IgD-negative memory B cell (primary cell): ENCODE results near the gene TECPR2. TPM values are rescaled to one million over a fixed set of nuclear protein-coding genes. Genes with fewer than 3 reads are reported as not detected.
"Not testable (repeated sequence)": the region's sequence is repeated elsewhere in the genome, so short reads cannot be mapped to it uniquely, and the experiment has no call there.

Experiments
- H3K27ac Mint-ChIP-seq, 3 donors: one replicate each; pipeline ENCODE4 v1.8.0; 2020 to 2022; ENCODE audit warnings: mild to moderate bottlenecking in 3 of 3, mixed read lengths in 3 of 3, moderate library complexity in 1 of 3
- H3K27me3 Mint-ChIP-seq: one replicate; pipeline ENCODE4 v1.8.0; 2021; ENCODE audit warnings: mixed read lengths
- H3K36me3 Mint-ChIP-seq: one replicate; pipeline ENCODE4 v1.8.0; 2020; ENCODE audit warnings: mild to moderate bottlenecking, mixed read lengths
- H3K4me1 Mint-ChIP-seq, 3 donors: one replicate each; pipeline ENCODE4 v1.8.0; 2020 to 2022; ENCODE audit warnings: mixed read lengths in 3 of 3, mild to moderate bottlenecking in 1 of 3
- H3K4me3 Mint-ChIP-seq, 4 donors: one replicate each; pipeline ENCODE4 v1.8.0; 2020 to 2022; ENCODE audit warnings: mild to moderate bottlenecking in 4 of 4, mixed read lengths in 4 of 4, moderate library complexity in 3 of 4
- H3K9me3 Mint-ChIP-seq, 3 donors: one replicate each; pipeline ENCODE4 v1.8.0; 2020 to 2021; ENCODE audit warnings: mixed read lengths in 3 of 3, mild to moderate bottlenecking in 1 of 3
- polyA plus RNA-seq: library from polyadenylated mRNA; unstranded; fragments of 300-500 nt; fragmentation: Illumina TruSeq; gene quantifications from one replicate; pipeline ENCODE4 v1.2.3, GENCODE V29; 2021

TECPR2 gene
- polyA plus RNA-seq, 1 donor from 2014 or later, result 3.2 TPM

DNA sequence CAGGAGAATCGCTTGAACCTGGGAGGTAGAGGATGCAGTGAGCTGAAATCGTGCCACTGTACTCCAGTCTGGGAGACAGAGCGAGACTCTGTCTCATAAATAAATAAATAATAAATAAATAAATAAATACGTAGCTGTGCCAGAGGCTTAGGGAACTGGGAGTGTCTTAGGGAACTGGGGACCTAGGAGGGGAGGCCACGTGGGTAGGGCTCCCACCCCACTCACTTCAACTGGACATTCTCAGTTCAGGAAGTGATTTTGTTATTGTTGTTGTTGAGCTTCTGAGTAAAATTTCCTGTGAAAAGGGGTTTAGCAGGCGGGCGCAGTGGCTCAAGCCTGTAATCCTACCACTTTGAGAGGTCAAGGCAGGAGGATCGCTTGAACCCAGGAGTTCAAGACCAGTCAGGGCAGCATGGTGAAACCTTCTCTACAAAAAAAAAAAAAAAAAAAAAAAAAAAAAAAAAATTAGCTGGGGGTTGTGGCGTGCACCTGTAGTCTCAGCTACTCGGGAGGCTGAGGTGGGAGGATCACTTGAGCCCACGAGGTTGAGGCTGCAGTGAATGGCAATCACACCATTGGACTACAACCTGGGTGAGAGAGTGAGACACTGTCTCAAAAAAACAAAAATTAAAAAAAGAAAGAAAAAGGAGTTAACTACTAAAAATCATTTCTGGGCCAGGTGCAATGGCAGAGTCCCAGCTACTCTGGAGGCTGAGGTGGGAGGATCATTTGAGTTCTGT is 165.9 kb downstream of the TECPR2 start:
- H3K27me3 Mint-ChIP-seq, result no peaks in the 10 kb centered on the region
- H3K9me3 Mint-ChIP-seq, result no peaks in the 10 kb centered on the region
- H3K27ac Mint-ChIP-seq, result no peak overlapping the region
- H3K4me3 Mint-ChIP-seq, result peak overlapping the region in 1 of 4 donors; percentile 55
- H3K4me1 Mint-ChIP-seq, result peaks cover 18 to 32% (median 26%) of the 10 kb centered on the region in 3 donors
- H3K36me3 Mint-ChIP-seq, result no peaks in the 10 kb centered on the region

DNA sequence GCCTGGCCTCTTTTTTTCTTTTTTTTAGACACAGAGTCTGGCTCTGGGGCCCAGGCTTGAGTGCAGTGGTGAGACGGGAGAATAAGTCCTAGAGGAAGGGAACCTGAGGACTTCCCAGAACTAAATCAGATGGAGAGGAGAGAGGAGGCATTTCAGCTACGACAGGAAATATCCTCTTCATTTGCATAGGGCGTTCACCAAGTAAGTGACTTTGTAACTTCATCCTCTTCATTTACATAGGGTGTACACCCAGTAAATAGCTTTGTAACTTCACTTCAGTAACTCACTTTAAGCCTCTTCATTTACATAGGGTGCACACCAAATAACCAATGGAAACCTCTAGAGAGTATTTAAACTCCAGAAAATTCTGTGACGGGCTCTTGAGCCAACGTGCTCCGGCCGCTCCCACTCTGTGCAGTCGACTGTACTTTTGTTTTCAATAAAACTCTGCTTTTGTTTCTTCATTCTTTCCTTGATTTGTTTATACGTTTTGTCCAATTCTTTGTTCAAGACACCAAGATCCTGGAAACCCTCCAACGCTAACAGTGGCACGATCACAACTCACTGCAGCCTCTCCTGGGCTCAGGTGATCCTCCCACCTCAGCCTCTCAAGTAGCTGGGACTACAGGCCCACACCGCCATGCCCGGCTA is 168.2 kb downstream of the TECPR2 start:
- H3K27ac Mint-ChIP-seq, result peak overlapping the region; percentile 83 to 93 (median 93)
- H3K4me1 Mint-ChIP-seq, result peaks cover 7 to 17% (median 15%) of the 10 kb centered on the region in 3 donors
- peak overlapping the region; percentile 72 to 94 (median 82) for H3K4me3 Mint-ChIP-seq
- H3K36me3 Mint-ChIP-seq, result no peaks in the 10 kb centered on the region
- no peaks in the 10 kb centered on the region for H3K9me3 Mint-ChIP-seq
- no peaks in the 10 kb centered on the region for H3K27me3 Mint-ChIP-seq

DNA sequence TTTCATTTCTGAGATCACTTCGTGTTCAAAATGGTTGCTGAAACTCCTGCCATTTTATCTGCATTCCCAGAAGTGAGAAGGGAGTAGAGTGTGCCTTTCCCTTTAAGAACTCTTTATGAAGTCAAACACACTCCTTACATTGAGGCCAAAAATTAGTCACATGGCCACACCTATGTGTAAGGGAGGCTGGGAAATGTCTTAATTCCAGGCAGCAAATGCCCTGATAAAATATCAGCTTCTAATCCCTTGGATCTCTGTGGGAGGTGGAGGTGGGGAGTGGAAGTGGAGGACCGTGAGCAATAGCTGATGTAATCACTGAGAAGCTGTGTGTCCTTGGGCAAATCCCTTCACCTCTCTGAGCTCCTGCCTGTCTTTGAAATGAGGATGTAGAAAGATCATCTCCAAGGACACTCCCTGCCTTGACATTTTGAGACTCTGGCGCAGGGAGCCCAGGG is 169.5 kb downstream of the TECPR2 start:
- no peaks in the 10 kb centered on the region for H3K9me3 Mint-ChIP-seq
- no peak overlapping the region for H3K27ac Mint-ChIP-seq

DNA sequence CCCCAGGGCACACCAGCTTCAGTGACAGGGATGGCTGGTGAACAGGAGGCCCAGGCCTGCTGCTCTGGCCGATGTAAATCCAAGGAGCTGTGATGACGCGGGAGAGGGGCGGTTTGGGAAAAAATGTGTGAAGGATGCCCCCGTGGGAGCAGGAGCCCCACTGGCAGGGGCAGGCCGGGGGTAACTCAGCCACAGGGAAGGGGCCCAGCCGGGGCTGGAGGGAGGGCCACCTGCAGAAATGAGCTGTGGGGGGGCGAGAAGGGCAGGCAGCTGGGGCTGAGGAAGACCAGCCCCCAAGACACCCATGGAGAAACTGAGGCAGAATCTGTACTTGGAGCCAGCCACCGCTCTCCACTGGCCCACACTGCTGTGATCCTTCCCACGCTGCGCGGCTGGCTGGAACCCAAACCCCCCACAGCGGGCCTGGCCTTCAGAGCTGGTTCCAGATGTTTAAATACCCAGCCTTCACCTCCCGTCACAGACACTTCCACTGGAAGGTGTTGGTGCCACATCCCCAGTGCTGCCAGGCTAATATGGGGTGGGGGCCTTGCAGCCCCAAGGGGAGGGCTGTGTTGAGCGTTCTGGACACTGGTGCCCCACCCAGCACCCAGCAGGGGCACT is 175.3 kb downstream of the TECPR2 start:
- Mint-ChIP-seq H3K27me3 (peaks cover 9% of the 10 kb centered on the region), H3K36me3 (no peaks in the 10 kb centered on the region), H3K4me1 (peaks cover 0 to 7% (median 7%) of the 10 kb centered on the region in 3 donors), H3K4me3 (peak overlapping the region in 2 of 4 donors; percentile 28 to 63), H3K27ac (no peak overlapping the region), H3K9me3 (no peaks in the 10 kb centered on the region)

More for the DNA sequence above, 169.5 kb downstream of the TECPR2 start:
- Mint-ChIP-seq H3K4me1 (peaks cover 7 to 15% (median 14%) of the 10 kb centered on the region in 3 donors), H3K4me3 (peak overlapping the region in 2 of 4 donors; percentile 12 to 47), H3K36me3 (no peaks in the 10 kb centered on the region), H3K27me3 (no peaks in the 10 kb centered on the region)

DNA sequence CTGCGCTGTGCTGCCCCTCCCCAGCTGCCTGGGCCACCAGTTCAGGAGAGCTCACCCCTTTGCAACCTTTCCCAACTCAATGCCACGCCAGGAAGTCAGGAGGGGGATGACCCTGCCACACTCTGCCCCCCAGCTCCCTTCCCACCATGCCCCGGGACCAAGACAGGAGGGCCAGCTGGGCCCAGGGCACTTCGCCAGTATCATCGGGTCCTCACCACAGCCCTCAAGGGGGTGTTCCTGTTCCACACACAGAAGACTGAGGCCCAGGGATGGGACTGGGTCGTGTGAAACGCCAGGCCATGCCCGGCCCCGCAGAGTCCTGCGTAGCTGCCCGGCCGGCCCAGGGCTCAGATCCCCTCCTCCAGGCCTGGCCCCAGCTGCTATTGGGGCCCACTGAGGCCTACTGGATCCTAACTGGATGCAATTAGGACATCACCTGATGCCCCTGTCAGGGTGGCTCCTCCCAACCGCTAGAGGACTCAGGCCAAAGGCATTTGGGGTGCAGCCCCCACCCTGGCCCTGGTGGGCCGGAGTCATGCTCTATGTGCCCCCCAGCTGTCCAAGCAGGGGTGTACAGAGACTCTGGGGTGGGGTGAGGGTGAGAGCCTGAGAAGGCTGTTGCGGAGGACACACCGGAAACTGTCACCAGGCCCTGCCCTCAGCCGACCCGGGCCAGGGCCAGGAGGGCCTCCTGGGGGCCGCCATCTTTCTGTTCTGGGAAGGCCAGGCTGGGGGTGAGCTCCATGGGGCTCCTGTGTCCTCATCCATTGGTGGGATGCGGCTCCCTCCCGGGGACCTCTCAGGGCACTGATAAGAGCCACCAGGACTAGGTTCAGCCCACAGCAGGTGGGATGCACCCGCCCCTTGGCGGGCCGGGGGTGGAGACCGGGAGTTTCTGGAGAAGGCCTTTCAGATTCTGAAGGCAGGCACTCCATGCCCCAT is 176.1 kb downstream of the TECPR2 start:
- Mint-ChIP-seq H3K9me3 (no peaks in the 10 kb centered on the region), H3K4me1 (peaks cover 0 to 2% (median 2%) of the 10 kb centered on the region in 3 donors), H3K4me3 (no peak overlapping the region), H3K36me3 (no peaks in the 10 kb centered on the region), H3K27me3 (peaks cover 10% of the 10 kb centered on the region), H3K27ac (no peak overlapping the region)

DNA sequence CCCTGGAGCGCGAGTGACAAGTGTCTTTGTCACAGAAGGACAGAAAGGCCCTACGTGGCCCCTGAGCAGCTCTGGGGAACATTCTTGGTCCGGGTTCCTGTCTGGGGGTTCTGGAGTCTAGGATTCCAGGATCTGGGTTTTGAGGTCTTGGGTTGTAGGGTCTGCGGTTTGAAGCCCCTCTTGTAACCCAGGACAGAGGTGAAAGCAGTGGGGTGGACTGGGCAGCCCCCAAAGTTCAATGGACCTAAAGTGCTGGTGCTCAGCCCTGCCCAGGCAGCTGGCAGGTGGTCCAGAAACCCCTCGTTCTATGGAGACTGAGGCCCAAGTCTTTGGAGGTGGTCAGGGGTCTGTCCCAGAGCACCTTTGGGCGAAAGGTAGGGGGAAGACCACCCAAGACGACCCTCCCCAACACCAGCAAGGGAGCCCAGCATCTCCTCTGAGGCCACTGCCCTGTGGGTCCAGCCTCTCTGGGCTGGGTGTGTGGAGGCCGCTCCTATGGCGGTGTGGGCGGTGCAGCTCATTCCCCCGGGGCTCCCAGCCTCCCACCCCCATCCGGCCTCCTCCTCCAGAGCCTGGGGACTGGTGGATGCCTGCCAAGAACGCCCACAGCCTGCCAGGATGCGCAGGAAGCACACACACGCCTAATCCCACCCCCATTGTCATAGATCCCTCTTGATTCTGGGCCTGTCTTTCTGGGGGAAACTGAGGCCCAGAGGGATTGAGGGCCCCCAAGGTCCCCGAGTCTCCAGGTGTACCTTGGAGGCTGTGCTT is 177.0 kb downstream of the TECPR2 start:
- Mint-ChIP-seq H3K27me3 (peaks cover 10% of the 10 kb centered on the region), H3K9me3 (no peaks in the 10 kb centered on the region), H3K4me1 (peaks cover 0 to 2% (median 1%) of the 10 kb centered on the region in 3 donors), H3K4me3 (no peak overlapping the region), H3K27ac (no peak overlapping the region), H3K36me3 (no peaks in the 10 kb centered on the region)

DNA sequence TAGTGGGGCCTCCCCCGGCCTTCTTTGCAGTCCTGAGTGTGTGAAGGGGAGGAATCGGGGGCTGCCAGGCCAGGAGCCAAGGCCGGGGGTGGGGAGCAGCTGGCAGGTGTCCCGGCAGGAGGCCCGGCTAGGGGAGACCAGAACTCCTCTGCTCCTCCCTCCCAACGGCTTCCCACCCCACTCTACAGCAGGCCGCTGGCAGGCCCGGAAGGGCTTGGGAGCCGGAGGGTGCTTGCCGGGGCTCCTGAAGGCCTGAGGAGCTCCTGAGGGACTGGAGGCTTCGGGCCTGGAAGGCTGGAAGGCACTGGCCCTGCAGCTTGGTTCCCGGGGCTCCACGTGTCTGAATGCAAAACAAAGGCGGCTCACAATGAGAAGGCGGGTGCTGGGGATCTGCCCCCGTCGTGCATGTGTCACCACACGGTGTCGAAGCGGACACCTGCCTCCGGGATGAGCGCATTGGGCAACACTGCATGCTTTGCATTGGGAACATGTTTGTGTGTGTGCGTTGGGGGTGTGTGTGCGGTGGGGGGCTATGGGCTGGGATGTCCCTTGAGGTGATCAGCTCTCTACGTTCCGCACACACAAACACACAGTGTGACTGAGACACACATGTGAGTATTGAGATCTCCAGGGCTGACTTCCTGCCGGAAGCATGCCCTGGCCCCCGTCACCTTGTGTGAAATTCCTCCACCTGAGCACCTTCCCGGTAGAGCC is 177.7 kb downstream of the TECPR2 start:
- Mint-ChIP-seq H3K9me3 (no peaks in the 10 kb centered on the region), H3K4me1 (peaks cover 0 to 2% (median 1%) of the 10 kb centered on the region in 3 donors), H3K36me3 (no peaks in the 10 kb centered on the region), H3K27me3 (peaks cover 13% of the 10 kb centered on the region), H3K4me3 (no peak overlapping the region), H3K27ac (no peak overlapping the region)

DNA sequence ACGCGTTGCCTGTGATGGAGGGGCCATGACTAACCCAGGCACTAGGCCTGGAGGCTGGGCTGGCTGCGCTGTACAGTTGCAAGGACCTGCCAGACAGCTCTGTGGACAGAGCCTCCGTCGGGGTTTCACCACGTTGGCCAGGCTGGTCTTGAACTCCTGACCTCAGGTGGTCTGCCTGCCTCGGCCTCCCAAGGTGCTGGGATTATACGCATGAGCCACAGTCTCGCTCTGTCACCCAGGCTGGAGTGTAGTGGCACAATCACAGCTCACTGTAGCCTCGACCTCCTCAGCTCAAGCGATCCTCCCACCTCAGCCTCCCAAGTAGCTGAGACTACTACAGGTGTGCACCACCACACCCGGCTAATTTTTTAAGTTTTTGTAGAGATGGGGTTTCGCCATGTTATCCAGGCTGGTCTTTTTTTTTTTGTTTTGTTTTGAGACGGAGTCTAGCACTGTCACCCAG is 178.3 kb downstream of the TECPR2 start:
- H3K27me3 Mint-ChIP-seq, result peaks cover 17% of the 10 kb centered on the region
- not testable (repeated sequence) for H3K4me1 Mint-ChIP-seq, H3K9me3 Mint-ChIP-seq, H3K27ac Mint-ChIP-seq, H3K4me3 Mint-ChIP-seq, H3K36me3 Mint-ChIP-seq

DNA sequence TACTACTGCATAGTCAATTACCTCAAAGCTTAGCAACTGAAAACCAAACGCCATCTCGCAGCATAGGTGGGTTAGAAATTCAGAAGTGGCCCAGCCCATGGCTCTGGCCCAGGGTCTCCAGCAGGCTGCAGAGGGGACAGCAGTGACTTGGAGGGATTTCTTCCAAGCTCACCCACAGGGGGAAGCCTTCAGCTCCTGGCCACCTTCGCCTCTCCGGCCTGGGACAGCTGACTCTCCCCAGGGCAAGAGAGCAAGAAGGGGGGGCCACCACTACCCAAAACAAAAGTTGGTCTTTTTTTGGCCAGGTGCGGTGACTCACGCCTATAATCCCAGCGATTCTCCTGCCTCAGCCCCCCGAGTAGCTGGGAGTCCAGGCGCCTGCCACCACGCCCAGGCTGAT is 179.0 kb downstream of the TECPR2 start:
- Mint-ChIP-seq H3K4me3 (no peak overlapping the region), H3K9me3 (no peaks in the 10 kb centered on the region), H3K27me3 (peaks cover 17% of the 10 kb centered on the region), H3K36me3 (peaks cover 4% of the 10 kb centered on the region), H3K4me1 (peaks cover 0 to 2% (median 1%) of the 10 kb centered on the region in 3 donors), H3K27ac (no peak overlapping the region)

DNA sequence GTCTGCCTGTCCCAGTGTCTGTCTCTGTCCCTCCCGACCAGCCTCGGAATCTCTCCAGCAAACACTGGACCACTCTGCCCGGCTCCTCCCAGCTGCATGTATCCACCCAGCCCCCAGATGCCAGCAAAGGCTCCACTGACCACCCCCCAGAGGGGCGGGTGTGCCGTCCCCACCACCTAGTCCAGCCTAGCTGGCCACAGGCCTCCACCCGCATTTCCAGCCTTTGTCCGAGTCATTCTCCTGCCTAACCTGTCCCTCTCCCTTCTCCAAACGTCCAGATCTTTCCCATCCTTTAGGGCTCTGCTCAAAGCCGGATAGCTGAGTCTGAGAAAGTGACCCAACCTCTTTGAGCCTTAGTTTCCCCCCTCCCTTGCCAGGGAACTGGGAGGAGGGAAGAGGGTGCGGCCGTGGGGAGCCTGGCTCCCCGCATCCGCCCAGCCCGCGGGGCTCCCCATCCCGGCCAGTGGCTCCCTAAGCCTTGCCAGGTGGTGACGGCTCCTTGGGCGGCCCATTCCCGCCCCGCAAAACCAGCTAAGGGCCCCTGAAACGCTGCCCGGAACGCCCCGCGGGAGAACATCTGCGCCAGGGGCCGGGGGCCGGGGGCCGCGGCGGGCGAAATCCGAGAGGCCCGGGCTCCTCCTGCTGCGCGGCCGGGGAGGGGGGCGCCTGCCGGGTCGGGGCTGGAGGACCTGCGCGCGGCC is 181.5 kb downstream of the TECPR2 start:
- Mint-ChIP-seq H3K4me1 (peaks cover 0 to 2% (median 1%) of the 10 kb centered on the region in 3 donors), H3K4me3 (peak overlapping the region in 3 of 4 donors; percentile 54 to 57 (median 55)), H3K27me3 (peaks cover 23% of the 10 kb centered on the region), H3K9me3 (peaks cover 0 to 2% (median 0%) of the 10 kb centered on the region in 3 donors), H3K36me3 (peaks cover 4% of the 10 kb centered on the region), H3K27ac (no peak overlapping the region)

DNA sequence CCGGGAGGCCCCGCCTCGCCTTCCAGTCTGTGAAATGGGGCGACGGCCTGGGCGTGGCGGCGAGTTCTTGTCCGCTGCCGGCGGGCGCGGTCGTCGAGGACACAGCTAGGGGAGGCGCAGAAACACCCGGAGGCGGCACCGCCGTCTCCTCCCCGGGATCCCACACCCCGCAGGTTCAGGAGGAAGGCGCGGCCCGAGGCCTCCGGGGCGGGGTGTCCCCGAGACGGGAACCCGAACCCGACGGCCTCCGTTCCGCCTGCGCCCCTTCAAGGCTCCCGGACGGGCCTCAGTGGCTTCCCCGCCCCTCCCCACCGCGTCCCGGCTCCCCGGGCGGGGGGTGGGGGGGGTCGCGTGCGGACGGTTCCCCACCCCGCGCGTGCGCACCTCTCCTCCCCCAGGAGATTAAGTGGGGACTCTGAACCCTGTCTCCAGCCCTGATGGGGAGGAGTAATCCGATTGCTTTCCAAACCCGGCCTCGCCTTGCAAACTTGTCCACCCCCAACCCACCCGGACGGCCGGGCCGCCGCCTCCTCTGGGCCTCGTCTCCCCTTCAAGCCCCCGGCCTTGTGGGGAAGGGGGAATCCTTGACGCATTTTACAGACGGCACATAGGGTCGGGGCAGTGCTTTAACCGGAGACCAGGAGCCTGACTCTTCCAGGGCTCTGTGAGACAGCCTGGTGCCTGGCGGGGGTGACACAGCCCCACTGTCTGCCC is 182.2 kb downstream of the TECPR2 start:
- peaks cover 0 to 2% (median 1%) of the 10 kb centered on the region in 3 donors for H3K4me1 Mint-ChIP-seq
- H3K4me3 Mint-ChIP-seq, result peak overlapping the region in 3 of 4 donors; percentile 32 to 63 (median 57)
- H3K27ac Mint-ChIP-seq, result no peak overlapping the region
- peaks cover 24% of the 10 kb centered on the region for H3K27me3 Mint-ChIP-seq
- peaks cover 4% of the 10 kb centered on the region for H3K36me3 Mint-ChIP-seq
- peaks cover 0 to 2% (median 0%) of the 10 kb centered on the region in 3 donors for H3K9me3 Mint-ChIP-seq
